Fibroblast of gingiva (primary cell): ENCODE measurements around the gene HNRNPH3.
"Not testable (repeated sequence)": the region's sequence is repeated elsewhere in the genome, so short reads cannot be mapped to it uniquely, and the experiment has no call there.

ENCODE experiments used
- DNase-seq: peaks from one replicate; pipeline ENCODE4 v3.0.0-alpha.2; 2011; ENCODE audit warnings: low read depth

HNRNPH3 gene, protein sequence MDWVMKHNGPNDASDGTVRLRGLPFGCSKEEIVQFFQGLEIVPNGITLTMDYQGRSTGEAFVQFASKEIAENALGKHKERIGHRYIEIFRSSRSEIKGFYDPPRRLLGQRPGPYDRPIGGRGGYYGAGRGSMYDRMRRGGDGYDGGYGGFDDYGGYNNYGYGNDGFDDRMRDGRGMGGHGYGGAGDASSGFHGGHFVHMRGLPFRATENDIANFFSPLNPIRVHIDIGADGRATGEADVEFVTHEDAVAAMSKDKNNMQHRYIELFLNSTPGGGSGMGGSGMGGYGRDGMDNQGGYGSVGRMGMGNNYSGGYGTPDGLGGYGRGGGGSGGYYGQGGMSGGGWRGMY

DNA sequence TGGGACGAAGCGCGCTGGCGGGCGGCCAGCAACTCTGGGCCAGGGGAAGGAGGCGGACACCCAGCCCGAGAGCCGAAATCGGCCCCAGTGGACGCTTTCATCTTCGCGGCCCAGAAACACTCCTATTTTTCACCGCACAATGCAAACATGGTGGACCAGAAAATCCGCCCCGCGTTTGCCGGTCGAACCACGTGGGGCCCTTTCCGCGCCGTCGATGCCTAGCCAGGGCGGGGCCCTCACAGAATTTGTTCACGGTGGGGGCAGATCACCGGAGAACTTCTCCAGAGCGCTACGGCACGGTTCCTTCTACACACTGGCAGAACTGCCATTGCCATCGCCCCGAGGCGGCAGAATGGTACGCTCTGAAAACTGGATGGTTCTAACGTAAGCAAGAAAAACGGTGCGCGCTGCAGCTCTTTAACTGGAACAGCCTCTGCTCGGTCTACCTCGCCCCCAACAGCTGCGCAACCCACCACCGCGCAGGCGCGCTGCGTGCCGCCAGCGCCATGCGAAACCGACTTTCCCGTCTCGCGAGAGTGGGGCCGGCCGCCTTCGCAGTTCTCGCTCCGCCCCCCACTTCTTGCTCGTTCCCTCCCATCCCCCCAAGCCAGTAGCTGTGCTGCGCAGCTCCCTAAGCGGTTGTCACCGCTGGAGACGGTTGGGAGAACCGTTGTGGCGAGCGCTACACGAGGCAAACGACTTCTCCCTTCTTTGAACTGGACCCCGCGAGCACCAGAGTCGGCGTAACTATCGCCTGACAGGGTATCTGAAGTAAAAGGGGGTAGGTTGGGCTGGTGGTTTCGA lies at the start of gene HNRNPH3:
Gene HNRNPH3 (plus strand): TSS at position 610 of the 804 bp plus-strand sequence. CDS start 5,158 bp downstream, outside the sequence.
- DNase-seq, result peak; percentile 98

DNA sequence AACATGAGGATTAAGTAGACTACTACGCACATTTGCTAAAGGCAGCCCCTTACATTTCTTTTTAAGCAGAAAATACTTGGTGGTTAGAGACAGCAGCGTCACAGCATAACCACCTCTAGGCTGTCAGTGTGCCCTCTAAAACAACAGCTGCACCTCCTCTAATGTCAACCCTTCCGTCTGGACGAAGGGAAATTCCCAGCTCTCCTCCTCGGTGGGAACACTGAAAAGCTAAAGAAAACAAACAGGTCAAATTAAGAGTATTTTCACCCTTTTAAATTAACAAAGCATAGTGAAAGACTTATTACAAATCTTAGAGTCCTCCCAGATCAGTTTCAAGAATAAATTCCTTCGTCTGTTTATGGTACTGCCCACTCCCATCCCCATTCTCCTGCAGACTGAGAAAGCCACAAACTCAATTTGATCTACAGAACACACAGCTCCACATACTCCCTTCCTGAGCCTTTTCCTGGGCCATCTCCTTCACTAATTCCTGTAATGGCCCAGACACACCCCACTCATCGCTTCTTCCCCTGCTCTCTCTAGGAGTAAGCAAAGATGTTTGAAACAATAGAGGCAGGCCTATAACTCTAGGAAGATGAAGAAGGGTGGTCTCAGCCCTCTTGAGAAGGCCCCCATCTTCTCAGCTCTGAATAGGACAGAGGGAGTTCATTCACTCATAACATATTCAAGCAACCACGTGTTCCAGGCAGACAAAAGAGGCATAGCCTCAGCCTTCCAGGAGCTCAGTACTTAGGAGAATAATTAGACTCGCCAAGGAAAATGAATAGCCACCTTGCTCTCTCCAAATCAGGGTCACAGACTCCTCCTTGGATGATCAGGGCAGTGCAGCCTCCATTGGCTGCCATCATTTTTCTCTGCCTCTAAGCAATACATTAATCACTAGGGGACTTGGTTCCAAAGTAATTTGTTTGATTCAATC lies 47.5 kb upstream of the HNRNPH3 start:
- DNase-seq, result no peak

DNA sequence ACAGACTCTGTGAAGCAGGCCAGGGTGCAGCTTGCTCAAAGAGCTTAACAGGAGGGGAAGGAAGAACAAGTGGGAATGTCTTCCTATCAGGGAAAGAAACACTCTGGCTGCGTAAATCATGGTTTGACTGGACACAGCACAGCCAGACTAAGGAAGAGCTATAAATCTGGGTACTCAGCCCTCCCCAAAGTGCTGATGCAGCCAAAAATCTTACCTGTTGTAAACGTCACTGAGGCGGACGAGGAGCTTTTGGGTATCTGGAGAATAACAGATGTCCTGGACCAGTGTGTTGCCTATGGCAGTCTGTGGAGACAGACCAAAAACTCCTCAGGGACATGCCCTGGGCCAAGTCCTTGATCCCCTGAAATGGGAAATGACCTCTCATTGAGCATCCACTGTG lies 43.1 kb upstream of the HNRNPH3 start:
- no peak for DNase-seq

DNA sequence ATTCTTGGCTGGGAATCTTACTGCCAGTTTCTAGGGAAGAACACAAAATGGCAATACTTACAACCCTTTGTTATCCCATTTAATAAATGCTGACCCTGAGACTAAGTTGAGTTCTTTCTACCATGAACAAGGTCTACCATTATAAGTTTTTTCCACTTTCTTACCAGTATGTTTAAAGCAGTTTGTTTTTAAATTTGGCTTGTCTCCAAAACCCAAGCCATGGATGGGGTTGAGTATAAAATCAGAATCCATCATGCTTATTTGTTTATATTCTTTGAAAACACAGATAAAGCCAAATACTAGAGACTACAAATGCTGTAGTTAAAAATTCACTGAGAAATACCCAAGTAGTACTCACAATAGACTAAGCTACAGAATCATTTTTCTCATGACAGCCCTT lies 41.1 kb upstream of the HNRNPH3 start:
- no peak for DNase-seq

DNA sequence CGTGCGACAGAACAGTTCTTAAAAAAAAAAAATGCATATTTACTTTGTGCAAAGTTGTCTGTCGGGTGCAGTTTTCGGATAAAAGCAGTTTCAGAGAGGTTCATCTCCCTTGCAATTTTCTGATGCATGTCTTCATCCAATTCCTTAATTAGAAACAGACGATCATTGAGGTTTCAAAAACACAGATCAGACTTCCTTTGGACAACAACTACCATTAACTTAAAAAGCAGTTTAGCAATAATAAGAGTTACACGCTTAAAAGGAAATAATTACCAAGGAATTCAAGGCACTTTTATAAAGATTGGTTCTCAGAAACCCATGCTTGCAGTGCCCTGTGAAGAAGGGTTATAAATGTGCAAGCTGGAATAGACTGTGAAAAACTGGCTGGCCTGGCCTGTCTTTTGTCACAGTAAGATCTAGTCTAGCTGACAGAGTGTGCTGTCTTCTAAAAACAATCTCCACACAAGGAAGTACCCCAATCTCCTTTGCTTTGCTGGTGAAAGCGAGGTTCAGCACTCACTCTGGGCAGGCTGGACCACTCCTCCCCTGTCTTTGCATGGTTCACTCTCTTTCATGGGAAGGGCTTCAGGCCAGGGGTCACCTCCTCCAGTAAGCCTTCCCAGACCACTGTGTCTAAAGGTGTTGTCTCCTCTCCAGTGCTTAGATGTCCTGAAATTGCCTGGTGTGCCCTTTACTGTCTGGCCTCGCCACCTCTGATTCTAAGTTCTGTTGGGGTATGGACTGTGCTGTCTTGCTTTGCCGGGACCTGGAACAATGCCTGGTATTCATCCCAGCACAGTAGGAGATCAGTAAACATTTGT lies 34.8 kb upstream of the HNRNPH3 start:
- DNase-seq, result peak; percentile 77

DNA sequence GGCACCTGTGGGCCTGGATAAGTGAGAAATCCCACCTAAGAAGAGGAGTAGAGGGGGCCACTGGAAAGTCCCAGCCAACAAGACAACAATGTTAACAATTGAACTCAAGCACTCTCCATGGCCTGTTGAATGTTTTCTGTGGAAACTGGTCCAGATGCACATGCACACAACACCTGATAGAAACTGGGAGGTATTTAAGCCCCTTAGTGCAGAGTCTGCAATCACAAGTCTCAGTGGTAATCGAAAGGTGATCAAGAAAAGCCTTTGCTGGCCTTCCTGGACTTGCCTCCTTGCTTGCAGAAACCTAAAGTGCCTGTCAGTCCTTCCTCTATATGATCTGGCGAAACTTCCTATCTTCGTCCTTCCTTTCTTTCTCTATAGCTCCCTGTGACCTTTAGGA lies 30.6 kb upstream of the HNRNPH3 start:
- DNase-seq, result no peak

DNA sequence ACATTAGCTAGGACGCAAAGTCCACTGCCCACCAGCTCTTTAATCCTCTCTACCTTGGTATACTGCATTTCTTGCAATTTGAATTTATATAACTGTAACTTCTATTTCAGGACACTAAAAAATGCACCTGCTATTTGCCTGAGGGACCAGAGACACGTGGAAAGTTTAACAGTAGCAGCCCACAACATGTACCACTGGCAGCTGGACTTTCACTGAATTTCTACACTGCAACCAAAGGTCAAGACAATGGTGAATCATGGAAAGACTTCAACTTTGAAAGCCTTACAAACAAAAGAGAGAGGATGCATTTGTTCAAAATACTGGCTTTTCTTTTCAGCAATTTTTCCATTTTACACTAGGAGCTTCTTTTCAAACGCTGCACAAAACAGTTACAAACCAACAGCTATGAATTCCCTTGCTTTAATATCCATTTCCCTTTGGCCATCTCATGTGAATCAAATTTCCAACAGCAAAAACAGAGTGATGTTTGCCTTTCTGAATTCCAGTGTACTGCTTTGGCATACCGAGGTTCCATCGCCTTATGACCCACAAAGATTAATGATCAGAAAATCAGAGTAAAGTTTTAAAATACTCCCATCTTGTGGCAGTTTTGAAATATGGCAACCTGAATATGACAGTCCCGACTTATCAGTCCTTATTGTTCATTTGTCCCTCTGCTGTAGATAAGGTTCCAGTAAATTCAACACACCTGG lies 29.9 kb upstream of the HNRNPH3 start:
- peak; percentile 63 for DNase-seq

DNA sequence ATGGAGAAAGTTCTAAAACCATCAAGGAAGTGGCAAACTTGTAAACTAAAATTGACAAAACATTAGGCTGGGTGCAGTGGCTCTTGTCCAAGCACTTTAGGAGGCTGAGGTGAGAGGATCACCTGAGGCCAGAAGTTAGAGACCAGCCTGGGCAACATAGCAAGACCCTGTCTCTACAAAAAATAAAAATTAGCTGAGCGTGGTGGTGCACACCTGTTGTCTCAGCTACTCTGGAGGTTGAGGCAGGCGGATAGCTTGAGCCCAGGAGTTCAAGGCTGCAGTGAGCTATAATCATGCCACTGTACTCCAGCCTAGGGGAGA lies 29.4 kb upstream of the HNRNPH3 start:
- DNase-seq, result no peak

DNA sequence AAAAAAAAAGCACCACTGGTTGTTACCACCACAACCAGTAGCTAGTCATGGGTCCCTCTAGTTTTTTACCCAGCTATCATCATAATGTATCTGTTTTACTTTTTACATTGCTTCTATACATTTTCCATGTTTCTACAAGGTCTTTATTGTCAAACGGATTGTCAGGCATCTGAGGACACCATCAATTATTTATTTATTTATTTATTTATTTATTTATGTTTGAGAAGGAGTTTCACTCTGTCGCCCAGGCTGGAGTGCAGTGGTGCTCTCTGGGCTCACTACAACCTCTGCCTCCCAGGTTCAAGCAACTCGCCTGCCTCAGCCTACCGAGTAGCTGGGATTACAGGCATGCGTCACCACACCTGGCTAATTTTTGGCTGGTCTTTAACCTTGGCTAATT lies 29.0 kb upstream of the HNRNPH3 start:
- no peak for DNase-seq

DNA sequence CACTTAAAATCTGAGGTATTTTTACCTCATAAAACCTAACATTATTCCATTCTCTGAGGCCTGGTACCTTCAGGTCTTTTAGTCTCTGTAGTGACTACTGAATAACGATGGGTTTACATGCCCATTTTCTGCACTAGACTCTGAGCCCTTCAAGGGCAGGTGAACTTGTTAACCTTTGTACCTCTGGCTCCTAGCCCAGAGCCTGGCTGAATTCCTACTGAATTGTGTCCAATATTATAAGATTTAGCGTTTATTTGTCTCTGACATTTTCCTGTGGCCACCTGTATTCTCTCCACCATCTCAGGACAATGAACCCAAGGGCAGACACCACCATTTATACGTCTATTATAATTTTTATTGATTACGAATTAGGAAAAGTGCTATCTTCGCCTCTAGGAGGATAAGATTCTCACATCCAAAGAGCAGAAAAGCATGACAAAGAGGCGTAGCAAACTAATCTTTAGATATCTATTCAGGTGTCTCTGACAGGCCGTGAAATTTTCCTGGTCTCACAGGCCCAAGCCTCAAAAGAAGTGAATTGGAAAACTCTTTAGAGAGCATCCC lies 27.9 kb upstream of the HNRNPH3 start:
- DNase-seq, result no peak

DNA sequence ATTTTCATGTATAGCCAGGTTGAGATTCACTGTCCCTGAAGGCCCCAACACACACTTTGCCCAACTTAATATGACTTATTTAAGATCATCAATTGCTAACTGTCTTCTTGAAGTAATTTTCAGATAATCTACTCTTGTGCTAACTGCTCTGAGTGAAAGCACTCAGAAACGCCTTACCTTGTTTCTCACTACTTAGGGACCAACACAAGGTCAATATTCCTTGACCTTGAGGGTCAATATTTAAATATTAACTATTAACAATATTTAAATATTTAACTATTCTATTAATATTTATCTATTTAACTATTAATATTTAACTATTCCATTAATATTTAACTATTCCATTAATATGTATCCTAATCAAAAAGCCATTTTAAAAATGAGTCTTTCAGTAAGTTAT lies 26.0 kb upstream of the HNRNPH3 start:
- no peak for DNase-seq

DNA sequence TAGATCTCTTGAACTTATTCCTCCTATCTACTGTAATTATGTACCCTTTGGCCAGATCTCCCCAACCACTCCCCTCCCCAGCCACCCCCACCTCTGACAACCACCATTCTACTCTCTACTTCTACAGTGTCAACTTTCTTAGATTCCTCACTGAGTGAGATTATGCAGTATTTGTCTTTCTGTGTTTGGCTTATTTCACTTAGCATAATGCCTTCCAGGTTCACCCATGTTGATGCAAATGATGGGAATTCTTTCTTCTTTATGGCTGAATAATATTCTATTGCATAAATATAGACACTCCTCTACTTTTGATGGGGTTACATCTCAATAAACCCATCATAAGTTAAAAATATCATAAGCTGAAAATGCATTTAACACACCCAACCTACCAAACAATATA lies 21.3 kb upstream of the HNRNPH3 start:
- no peak for DNase-seq

DNA sequence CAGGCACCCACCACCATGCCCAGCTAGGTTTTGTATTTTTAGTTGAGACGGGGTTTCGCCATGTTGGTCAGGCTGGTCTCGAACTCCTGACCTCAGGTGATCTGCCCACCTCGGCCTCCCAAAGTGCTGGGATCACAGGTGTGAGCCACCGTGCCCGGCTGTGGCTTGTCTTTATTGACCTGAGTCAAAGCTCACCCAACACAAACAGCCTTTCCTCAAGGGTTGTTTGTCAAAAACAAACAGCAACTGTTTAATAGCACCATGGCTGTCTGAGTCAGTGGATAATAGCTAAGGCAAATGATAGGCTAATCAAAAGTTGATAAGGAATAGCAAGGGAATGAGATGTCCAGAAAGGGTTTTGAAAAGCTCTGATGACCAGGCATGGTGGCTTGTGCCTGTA lies 16.9 kb upstream of the HNRNPH3 start:
- DNase-seq, result not testable (repeated sequence)

DNA sequence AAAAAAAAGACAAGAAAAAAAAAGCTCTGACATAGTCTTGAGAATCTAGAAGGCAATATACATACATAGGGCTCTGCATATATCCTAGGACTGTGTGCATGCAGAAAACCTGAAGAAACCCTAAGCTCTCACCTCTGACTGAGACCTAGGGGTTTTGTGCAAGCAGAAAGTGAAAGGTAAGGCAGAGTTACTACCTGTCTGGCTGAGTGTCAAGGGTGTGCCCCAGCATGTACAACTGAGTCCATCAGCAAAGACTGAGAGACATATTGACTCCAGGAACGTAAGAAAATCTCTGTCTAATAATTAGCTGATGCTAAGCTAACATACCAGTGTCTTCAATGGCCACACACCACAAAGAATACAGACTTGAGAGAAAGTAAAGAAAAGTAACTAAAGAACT lies 16.3 kb upstream of the HNRNPH3 start:
- no peak for DNase-seq

DNA sequence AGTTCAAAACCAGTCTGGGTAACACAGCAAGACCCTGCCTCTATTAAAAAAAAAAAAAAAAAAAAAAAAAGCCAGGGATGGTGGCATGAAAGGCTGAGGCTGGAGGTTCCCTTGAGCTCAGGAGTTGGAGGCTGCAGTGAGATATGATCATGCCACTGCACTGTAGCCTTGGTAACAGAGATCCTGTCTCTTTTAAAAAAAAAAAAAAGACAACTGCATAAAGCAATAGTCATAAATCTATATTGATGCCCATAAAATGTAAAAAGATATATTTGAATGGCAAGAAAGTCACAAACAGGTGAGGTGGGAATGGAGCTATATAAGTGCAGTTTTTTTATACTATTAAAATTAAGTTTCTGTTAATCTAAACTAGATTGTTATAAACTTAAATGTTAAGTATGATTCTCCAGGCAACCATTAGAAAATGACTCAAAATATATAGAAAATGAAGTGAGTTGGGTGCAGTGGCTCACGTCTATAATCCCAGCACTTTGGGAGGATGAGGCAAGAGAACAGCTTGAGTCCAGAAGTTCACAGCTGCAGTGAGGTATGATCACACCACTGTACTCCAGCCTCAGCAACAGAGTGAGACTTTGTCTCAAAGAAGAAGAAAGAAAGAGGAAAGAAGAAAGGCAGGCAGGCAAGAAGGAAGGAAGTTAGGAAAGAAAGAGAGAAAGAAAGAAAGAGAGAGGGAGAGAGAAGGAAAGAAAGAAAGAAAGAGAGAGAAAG lies 13.4 kb upstream of the HNRNPH3 start:
- no peak for DNase-seq

DNA sequence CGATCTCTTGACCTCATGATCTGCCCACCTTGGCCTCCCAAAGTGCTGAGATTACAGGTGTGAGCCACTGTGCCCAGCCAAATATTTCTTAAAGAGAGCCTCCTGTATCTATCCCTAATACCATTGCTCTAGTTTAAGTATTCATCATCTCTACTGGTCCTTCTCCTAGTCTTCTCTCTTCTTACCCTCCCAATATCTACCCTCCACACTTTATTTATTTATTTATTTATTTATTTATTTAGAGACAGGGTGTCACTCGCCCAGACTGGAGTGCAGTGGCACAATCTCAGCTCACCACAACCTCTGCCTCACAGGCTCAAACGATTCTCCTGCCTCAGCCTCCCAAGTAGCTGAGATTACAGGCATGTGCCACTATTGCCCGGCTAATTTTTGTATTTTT lies 7.5 kb upstream of the HNRNPH3 start:
- not testable (repeated sequence) for DNase-seq

DNA sequence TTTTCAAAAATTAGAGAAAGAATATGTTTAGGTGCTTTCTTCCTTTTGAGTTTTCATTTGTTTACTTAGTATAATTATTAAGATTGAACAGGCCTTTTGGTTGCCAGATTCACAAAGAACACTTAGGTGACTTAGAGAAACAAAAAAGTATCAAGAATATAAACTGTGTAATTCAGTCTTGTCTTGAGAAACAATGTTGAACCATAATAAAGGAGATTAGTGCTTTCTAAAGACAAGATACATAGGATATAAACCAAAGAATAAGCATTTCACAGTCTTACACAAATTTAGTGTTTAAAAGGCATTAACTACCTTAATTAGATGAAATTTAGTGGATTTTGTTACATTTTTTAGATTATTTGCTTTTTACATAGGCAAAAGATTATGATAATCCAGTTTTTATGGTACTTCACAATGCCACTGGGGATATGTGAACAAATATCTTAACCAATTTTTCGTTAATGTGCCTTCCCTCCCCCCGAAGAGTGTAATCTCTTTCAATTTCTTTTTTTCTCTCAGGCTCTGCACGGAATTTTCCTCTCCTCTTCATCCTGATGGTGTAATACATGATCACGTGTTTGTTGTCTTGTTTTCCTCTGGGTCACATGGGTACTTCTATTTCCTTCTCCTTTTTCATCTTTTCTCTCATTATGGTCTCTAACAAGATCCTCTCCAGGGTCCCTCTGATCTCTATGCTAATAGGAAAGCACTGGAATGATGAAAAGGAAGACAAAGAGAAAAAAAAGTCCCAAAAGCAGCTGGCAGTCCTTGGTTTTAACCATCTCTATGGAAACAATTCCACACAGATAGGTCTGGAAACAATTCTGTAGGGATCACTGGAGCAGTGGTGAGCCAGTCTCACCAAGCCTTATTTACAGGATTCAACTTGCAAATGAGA lies 3.7 kb upstream of the HNRNPH3 start:
- peak; percentile 75 for DNase-seq

DNA sequence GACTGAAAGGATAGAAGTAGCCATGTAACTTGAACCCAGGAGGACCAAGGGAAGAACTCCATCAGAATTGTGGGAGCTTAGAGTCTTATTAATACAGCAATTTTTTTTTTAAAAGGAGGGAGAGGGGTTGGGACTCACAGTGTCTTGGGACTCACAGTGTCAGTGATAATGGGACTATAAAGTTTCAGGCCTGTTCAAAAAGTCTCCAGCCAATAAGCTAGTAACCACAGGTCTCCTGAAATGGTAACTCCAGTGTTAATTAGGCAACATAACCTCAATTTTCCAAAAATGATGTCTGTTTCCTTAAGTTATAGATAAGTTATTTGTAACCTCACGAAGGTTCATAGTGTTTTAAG lies 2.4 kb upstream of the HNRNPH3 start:
- no peak for DNase-seq

DNA sequence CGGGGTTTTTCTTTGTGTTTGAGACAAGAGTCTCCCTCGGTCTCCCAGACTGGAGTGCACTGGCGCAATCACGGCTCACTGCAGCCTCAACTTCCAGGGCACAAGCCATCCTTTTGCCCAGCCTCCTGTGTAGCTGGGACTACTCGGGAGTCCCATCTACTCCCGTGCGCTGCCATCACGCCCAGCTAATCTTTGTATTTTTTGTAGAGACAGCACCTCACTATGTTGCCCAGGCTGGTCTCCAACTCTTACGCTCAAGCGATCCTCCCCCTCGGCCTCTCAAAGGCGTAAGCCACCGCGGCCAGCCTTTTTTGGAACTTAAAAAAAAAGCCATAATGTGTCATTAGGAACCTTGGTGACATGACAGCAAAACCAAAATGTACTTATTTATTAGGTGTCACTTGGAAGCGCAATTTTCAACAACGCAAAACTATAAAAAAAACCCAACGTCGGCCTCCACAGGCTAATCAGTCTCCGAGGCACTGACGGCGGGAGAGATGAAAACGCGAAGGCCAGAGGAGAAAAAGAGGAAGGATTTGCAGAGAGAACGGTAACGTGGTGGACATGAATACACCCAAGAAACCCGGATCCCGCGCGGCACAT lies 911 bp upstream of the HNRNPH3 start:
- DNase-seq, result peak; percentile 7
